Thyroid gland (tissue), 4 donors: ENCODE results near the gene FOXO3.

Source experiments
- POLR2A ChIP-seq, 2 donors: fragments of 450-650 bp; IDR thresholded peaks; one replicate each; pipeline ENCODE4 v1.6.1; 2017; ENCODE audit warnings: antibody characterized with exemption in 2 of 2, mild to moderate bottlenecking in 2 of 2, moderate library complexity in 1 of 2
- TF ChIP-seq, protein P1 (sequence below), 6 experiments: fragments of 200-600 bp in 3 of 6; fragments of 450-650 bp in 3 of 6; sonication (generic) in 3 of 6; IDR thresholded peaks; one replicate each; pipeline ENCODE4 v1.5.1; 2016 to 2019; ENCODE audit warnings: antibody characterized with exemption in 6 of 6, mild to moderate bottlenecking in 2 of 6, inconsistent platforms in 1 of 6, moderate library complexity in 1 of 6

DNA sequence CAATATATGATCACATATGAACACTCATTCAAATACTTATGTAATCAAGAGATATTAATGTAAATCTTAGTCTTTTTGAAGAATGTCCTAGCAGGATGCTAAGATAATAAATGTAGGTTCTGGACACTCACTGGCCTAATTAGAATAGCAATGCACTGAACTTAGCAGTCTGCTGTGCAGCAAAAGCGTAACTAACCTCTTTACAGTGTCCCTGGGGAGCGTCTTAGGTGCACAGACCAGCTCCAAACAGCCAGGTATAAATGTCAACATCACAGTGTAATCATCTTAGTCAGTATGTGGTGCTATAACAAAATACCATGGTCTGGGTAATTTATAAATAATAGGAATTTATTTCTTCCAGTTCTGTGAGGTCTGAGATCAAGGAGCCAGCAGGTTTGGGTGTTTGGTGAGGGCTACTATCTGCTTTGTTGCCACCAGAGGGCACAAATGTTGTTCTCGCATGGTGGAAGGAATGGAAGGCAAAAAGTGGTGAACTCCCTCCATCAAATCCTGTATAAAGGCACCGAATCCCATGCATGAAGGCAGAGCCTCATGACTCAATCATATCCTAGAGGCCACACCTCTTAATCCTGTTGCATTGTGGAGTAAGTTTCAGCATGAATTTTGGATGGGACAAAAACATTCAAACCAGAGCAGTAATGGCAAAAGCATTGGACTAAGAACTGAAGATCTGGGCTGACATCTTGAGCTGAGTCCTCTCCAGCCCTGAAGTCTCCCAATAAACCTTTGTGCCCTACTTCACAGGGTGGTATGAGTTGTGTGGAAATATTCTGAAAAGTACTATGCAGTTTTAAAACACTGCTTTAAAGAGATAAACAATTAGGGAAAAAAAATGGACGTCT lies 41.8 kb upstream of the FOXO3 start:
- TF ChIP-seq, protein P1, sequence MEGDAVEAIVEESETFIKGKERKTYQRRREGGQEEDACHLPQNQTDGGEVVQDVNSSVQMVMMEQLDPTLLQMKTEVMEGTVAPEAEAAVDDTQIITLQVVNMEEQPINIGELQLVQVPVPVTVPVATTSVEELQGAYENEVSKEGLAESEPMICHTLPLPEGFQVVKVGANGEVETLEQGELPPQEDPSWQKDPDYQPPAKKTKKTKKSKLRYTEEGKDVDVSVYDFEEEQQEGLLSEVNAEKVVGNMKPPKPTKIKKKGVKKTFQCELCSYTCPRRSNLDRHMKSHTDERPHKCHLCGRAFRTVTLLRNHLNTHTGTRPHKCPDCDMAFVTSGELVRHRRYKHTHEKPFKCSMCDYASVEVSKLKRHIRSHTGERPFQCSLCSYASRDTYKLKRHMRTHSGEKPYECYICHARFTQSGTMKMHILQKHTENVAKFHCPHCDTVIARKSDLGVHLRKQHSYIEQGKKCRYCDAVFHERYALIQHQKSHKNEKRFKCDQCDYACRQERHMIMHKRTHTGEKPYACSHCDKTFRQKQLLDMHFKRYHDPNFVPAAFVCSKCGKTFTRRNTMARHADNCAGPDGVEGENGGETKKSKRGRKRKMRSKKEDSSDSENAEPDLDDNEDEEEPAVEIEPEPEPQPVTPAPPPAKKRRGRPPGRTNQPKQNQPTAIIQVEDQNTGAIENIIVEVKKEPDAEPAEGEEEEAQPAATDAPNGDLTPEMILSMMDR (IDR thresholded peaks at IDR 0.05): peak in 2 of 6 experiments; percentile 10 to 35
- no peak for TF ChIP-seq POLR2A (IDR thresholded peaks at IDR 0.05)
